ENCODE measurements around the gene GGT6.

The GGT6 gene

GRCh38 chr17:4550534-4551039 lies 9.8 kb downstream of the GGT6 start:
- no peak for FAIRE-seq

DNA sequence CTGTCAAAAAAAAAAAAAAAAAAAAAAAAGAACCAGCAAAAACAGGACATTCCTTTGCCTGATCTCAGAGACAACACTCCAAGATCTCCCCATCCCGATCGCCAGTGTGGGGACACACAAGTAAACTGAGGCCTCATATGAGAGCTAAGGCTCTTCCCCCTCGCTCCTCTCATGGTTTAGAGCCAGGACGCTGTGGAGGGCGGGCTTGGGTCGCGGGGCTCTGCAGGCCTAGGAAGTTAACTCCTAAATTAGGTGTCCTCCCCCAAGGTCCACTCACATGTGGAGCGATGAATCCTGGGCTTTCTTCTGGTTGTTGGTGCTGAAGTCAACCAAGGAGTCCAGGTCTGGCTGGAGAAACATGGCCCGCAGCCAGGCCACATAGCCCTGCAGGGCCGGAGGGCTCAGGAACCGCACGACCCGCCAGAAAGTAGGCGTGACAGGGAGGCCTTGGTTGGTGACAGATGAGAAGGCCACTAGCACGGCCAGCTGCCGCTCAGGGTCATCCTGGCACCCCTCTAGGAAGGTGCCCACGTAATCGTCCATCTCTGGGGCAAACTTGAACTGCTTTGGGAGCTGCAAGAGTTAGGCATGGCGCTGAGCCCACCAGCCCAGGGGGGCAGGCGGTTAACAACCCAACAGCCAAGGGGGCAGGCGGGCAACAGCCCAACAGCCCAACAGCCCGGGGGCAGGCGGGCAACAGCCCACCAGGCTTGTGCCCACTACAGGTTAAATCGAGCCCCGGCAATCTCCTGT lies 10.4 kb downstream of the GGT6 start:
- FAIRE-seq, result no peak

DNA sequence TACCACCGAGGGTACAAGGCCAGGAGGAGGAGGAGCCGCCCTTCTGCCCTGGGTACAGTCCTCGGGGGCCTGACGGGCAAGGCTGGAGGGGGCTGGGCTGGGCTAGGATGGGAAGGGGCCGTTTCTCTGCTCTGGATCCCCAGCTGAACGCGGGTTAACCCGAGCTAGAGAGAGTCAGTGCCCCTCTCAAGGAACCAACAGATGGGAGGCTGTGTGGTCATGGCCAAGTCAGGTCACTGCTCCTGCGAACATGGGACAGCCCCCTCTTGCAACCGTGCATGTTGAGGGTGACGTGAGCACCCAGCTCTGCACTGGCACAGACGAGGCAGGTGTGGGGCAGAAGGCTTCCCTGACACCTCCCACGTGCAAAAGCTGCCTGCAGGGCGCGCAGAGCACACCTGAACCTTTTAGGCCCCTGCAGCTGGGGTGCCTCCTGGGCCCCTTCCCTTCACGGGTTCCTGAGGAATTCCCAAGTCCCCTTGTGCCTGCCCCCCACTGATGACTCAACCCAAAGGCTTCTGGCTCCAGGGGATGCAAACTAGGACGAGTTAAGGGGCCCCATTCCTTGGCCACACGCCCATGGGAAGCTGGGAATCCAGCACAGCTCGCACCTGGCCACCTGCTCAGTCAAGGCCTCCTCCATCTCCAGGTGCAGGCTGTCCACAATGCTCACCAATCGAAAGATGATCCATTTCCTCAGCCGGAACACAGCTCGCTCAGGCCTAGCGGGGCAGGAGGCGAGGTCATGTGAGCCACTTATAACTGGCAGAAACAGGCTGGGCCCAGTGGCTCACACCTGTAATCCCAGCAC lies 11.5 kb downstream of the GGT6 start:
- no peak for FAIRE-seq

- no peak for FAIRE-seq
Observed at GRCh38 chr17:4548061-4548461, 12.3 kb downstream of the GGT6 start.

DNA sequence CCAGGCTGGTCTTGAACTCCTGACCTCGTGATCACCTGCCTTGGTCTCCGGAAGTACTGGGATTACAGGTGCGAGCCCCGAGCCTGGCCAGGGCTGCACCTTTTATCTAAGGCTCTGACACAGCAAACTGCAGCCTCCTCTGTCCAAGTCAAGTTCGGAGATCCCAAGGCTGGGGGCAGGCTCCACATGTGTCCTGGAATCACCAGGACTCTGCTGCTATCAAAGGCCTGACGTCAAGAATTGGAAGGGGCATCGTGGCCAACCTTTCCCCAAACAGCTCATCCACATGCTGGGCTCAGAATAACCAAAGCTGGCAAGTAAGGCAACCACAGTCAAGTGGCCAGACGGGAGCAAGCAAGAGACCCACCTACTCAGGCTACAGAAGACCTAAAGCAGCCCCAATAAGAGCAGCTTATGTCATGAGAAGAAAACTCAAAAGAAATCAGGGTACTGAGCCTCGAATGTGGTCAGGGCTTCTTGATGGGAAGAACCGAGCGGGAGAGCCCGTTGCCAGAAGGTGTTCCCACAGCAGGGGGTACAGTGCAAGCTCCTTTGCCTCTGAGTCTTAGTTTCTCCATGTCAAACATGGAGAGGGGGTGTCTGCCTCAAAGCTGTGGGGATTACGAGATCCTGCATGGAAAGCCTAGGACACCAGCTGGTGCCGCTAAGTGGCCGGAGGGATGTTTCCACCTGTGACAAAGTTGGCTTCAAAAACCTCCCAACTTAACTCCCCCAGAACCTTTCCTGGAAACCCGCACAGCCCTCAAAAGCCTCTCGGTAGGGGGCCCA lies 13.1 kb downstream of the GGT6 start:
- FAIRE-seq, result no peak

DNA sequence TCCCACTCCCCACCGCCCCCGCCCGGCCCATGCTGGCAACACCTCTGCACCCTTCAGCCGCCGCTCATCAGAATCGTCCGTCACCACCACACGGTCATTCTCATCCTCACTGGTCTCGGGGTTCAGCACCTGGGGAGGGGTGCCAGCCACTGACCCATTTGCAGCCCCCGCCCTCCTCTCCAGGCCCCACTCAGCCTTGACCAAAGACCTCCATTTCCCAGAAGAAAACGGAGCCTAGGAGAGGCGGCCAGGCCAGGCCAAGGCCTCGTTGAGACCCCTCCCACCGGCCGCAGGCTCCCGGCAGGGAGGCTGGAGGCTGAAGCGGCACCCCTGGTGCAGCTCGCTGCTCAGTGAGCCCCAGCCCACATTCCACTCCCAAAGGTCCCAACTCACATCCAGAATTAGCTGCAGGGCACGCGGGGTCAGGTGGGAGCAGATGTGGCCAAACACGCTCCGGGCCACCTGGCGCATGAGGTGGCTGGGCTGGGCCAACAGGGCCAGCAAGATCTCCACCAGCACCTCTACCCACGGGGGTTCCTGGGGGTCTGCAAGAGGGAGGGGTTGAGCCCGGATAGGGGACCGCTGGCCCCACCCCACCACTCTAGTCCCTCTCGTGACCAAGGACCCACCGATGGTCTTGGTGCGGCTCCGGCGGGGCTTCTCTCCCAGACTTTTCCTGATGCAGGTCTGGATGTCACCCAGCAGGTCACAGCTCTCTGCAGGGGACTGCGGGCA lies 15.0 kb downstream of the GGT6 start:
- no peak for FAIRE-seq

- FAIRE-seq, result no peak
Observed at GRCh38 chr17:4544951-4545216, 15.5 kb downstream of the GGT6 start.

- no peak for FAIRE-seq
Observed at GRCh38 chr17:4544135-4544950, 16.0 kb downstream of the GGT6 start.

GRCh38 chr17:4543557-4544026 lies 16.8 kb downstream of the GGT6 start:
- FAIRE-seq, result no peak

- FAIRE-seq, result no peak
Observed at GRCh38 chr17:4542726-4543191, 17.6 kb downstream of the GGT6 start.

GRCh38 chr17:4542003-4542725 lies 18.2 kb downstream of the GGT6 start:
- FAIRE-seq, result no peak

GRCh38 chr17:4541328-4542002 lies 18.9 kb downstream of the GGT6 start:
- FAIRE-seq, result no peak

- FAIRE-seq, result no peak
Observed at GRCh38 chr17:4540687-4541327, 19.6 kb downstream of the GGT6 start.

GRCh38 chr17:4540224-4540651 lies 20.1 kb downstream of the GGT6 start:
- FAIRE-seq, result no peak

DNA sequence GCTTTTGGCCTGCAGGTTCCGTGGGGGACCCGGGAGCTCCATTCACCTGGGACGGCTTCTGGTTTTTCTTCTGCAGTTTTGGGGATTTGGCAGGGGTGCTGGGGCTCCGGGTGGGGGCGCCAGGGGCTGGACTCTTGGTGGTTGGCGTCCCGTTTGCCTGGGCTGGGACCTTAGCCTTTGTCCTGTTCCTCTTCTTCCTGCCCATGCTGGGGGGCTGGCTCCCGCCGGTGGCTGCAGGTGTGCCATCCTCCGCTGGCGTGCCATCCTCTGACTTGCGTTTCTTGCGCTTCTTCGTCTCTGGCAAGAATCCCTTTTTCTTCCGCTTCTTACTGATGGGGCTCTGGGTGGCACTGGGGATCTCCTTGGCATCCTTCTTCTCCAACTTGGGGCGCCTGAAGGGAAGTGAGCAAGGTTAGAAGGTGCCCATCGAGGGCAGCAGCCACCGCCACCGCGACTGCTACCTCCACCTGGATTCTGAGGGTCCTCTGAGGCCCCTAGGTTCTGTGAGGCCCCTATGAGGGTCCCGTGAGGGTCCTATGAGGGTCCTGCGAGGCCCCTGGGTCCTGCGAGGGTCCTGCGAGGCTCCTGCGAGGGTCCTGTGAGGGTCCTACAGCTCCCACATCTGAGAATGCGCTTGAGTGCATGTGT lies 20.7 kb downstream of the GGT6 start:
- FAIRE-seq, result no peak

- no peak for FAIRE-seq
Observed at GRCh38 chr17:4539025-4539424, 21.4 kb downstream of the GGT6 start.

DNA sequence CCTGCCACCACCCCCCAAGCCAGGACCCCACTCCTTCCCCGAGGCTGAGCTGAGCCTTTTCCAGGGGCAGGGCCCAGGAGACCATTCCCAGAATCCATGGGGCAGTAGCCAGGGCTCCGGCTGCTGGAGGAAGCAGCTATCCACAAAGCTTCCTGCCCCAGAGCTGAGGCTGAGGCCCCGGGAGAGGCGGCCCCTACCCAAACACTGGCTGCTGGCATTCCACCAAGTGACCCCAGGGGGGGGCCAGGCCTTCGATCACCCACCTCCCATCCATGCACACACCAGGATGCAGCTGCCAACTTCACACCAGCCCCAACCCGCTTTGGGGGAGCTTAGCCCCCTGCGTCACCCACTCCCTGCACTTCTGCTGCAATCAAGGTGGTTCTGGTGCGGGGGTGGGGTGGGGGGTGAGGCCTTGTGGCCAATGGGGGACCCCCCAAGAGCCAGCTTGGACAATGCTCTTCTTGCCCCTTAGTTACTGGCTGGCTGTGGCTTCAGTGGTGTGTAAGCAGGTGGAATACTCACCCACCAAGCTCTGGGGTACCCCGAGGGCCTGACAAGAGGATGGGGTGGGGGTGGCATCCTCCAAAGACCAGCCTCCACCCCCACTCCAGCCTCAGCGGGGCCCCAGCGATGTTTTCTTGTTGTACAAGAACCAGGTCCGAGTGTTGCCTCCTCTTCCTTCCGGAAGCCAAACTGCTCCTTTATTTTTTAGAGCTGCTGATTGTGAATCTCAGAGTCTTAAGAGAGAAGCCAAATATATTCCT lies 22.0 kb downstream of the GGT6 start:
- no peak for FAIRE-seq

All from endometrium (tissue), 2 donors.